IMR-90 (cell line): ENCODE results near the gene ATOH8. TPM values are rescaled to one million over a fixed set of nuclear protein-coding genes. Genes with fewer than 3 reads are reported as not detected.

Experiments
- ATAC-seq: fragments of 200-7000 bp; cut with Tn5 transposase; 2 replicates; pipeline ENCODE4 v1.9.1; 2020; ENCODE audit warnings: low read depth, mild to moderate bottlenecking, moderate library complexity
- BruUV-seq: library from RNA; stranded (reverse); fragments of 400-500 nt; replicated peaks from 2 replicates; lab custom pipeline; 2021; lab: Mats Ljungman, UMichigan
- CTCF ChIA-PET: fragments of 300-600 bp; formaldehyde crosslinking; extraction: SDS; loops from one replicate; lab custom pipeline; 2021; ENCODE audit warnings: antibody characterized with exemption; lab: Yijun Ruan, JAX
- POLR2A ChIA-PET: fragments of 300-600 bp; sonication (Branson Sonifier 250); formaldehyde crosslinking; loops from one replicate; lab custom pipeline; 2022; ENCODE audit warnings: antibody characterized with exemption; ENCODE audit not compliant: unreplicated experiment; lab: Charles Lee
- DNase-seq: peaks from one replicate; pipeline ENCODE4 v3.0.0; 2013
- H2AFZ ChIP-seq: replicated peaks from 2 replicates; pipeline ENCODE3; 2013; ENCODE audit warnings: low read length, mild to moderate bottlenecking; ENCODE audit not compliant: poor library complexity
- H2AK5ac ChIP-seq: 2 replicates; pipeline ENCODE4 v1.6.1; 2013; ENCODE audit warnings: low read depth, low read length, inconsistent platforms
- H2AK9ac ChIP-seq: replicated peaks from 2 replicates; pipeline ENCODE3; 2013; ENCODE audit warnings: mild to moderate bottlenecking, low read depth, low read length, moderate library complexity; ENCODE audit not compliant: poor library complexity
- H2BK120ac ChIP-seq: 2 replicates; pipeline ENCODE4 v1.6.1; 2013; ENCODE audit warnings: low read depth, low read length, inconsistent platforms
- H2BK15ac ChIP-seq: 3 replicates; pipeline ENCODE4 v1.6.1; 2013; ENCODE audit warnings: low read depth, low read length, inconsistent platforms
- H2BK20ac ChIP-seq: 2 replicates; pipeline ENCODE4 v1.6.1; 2013; ENCODE audit warnings: low read depth, mild to moderate bottlenecking, inconsistent platforms, low read length, moderate library complexity
- H2BK5ac ChIP-seq: 2 replicates; pipeline ENCODE4 v1.6.1; 2013; ENCODE audit warnings: mild to moderate bottlenecking, low read depth, low read length, inconsistent platforms; ENCODE audit not compliant: poor library complexity, severe bottlenecking
- H3K14ac ChIP-seq: replicated peaks from 2 replicates; pipeline ENCODE4 v1.6.1; 2013; ENCODE audit warnings: low read depth, low read length, inconsistent platforms
- H3K18ac ChIP-seq: 2 replicates; pipeline ENCODE4 v1.6.1; 2013; ENCODE audit warnings: low read depth, low read length, control low read depth
- H3K23ac ChIP-seq: 2 replicates; pipeline ENCODE4 v1.6.1; 2013; ENCODE audit warnings: low read depth, low read length, inconsistent platforms
- H3K27ac ChIP-seq: 2 replicates; pipeline ENCODE4 v1.5.1; 2013; ENCODE audit warnings: mild to moderate bottlenecking, control low read depth, low read length; ENCODE audit not compliant: insufficient read depth
- H3K27me3 ChIP-seq: 2 replicates; pipeline ENCODE4 v1.6.1; 2013; ENCODE audit warnings: low read length; ENCODE audit not compliant: control insufficient read depth, insufficient read depth
- H3K36me3 ChIP-seq: 2 replicates; pipeline ENCODE4 v1.6.1; 2013; ENCODE audit warnings: low read length, mixed read lengths; ENCODE audit not compliant: control insufficient read depth, insufficient read depth
- H3K4ac ChIP-seq: 2 replicates; pipeline ENCODE4 v1.6.1; 2013; ENCODE audit warnings: low read depth, low read length, inconsistent platforms
- H3K4me1 ChIP-seq: 2 replicates; pipeline ENCODE4 v1.6.1; 2013; ENCODE audit warnings: low read length, mixed read lengths; ENCODE audit not compliant: control insufficient read depth, insufficient read depth
- H3K4me2 ChIP-seq: 2 replicates; pipeline ENCODE4 v1.6.1; 2013; ENCODE audit warnings: low read depth, mild to moderate bottlenecking, control low read depth, low read length, moderate library complexity
- H3K4me3 ChIP-seq: 2 replicates; pipeline ENCODE4 v1.5.1; 2013; ENCODE audit warnings: low read depth, mild to moderate bottlenecking, control low read depth, low read length, moderate library complexity; ENCODE audit not compliant: insufficient read depth
- H3K56ac ChIP-seq: 2 replicates; pipeline ENCODE4 v1.6.1; 2013; ENCODE audit warnings: low read length, inconsistent platforms; ENCODE audit not compliant: insufficient read depth; ENCODE audit errors: extremely low read depth
- H3K79me1 ChIP-seq, 2 experiments: 2 replicates each; pipeline ENCODE4 v1.6.1; 2013; ENCODE audit warnings: low read length in 2 of 2, inconsistent platforms in 1 of 2, low read depth in 1 of 2
- H3K9ac ChIP-seq: 2 replicates; pipeline ENCODE4 v1.6.1; 2013; ENCODE audit warnings: low read depth, low read length, control low read depth
- H3K9me1 ChIP-seq: 2 replicates; pipeline ENCODE4 v1.6.1; 2013; ENCODE audit warnings: low read length, inconsistent platforms; ENCODE audit not compliant: insufficient read depth
- H3K9me3 ChIP-seq: 2 replicates; pipeline ENCODE4 v1.6.1; 2013; ENCODE audit warnings: low read length; ENCODE audit not compliant: control insufficient read depth, insufficient read depth
- H4K20me1 ChIP-seq: 2 replicates; pipeline ENCODE4 v1.6.1; 2013; ENCODE audit warnings: low read length, inconsistent platforms; ENCODE audit not compliant: insufficient read depth
- H4K5ac ChIP-seq: 2 replicates; pipeline ENCODE4 v1.6.1; 2013; ENCODE audit warnings: mild to moderate bottlenecking, low read depth, low read length, control low read depth
- H4K8ac ChIP-seq, 2 experiments: 2 replicates each; pipeline ENCODE4 v1.6.1; 2013; ENCODE audit warnings: low read depth in 2 of 2, low read length in 2 of 2, control low read depth in 1 of 2, inconsistent platforms in 1 of 2
- H4K91ac ChIP-seq: 2 replicates; pipeline ENCODE4 v1.6.1; 2013; ENCODE audit warnings: low read depth, low read length, inconsistent platforms; ENCODE audit not compliant: insufficient read depth
- BHLHE40 ChIP-seq: fragments of 150-350 bp; IDR thresholded peaks from 2 replicates; pipeline ENCODE4 v1.6.1; 2016; ENCODE audit warnings: mild to moderate bottlenecking, low read depth, low read length
- CEBPB ChIP-seq: IDR thresholded peaks from 2 replicates; pipeline ENCODE4 v1.6.1; 2012; ENCODE audit warnings: low read depth, low read length, improper control_type of control experiment
- CHD1 ChIP-seq: IDR thresholded peaks from 2 replicates; pipeline ENCODE4 v1.6.1; 2012; ENCODE audit warnings: low read depth, low read length, improper control_type of control experiment
- FOS ChIP-seq: fragments of 150-350 bp; IDR thresholded peaks from 2 replicates; pipeline ENCODE4 v1.6.1; 2016; ENCODE audit warnings: low read depth, low read length
- MAFK ChIP-seq: IDR thresholded peaks from 2 replicates; pipeline ENCODE4 v1.6.1; 2012; ENCODE audit warnings: low read depth, low read length, improper control_type of control experiment
- MAZ ChIP-seq: IDR thresholded peaks from 2 replicates; pipeline ENCODE4 v1.6.1; 2012; ENCODE audit warnings: low read depth, mild to moderate bottlenecking, low read length, improper control_type of control experiment, moderate library complexity, borderline replicate concordance
- MXI1 ChIP-seq: IDR thresholded peaks from 2 replicates; pipeline ENCODE4 v1.6.1; 2012; ENCODE audit warnings: low read depth, mild to moderate bottlenecking, low read length, moderate library complexity, borderline replicate concordance
- NFE2L2 ChIP-seq: fragments of 150-350 bp; IDR thresholded peaks from 2 replicates; pipeline ENCODE4 v1.6.1; 2016; ENCODE audit warnings: low read depth, mild to moderate bottlenecking, low read length
- POLR2A ChIP-seq: IDR thresholded peaks from 2 replicates; pipeline ENCODE4 v1.6.1; 2012; ENCODE audit warnings: mild to moderate bottlenecking, low read depth, low read length
- RAD21 ChIP-seq: IDR thresholded peaks from 2 replicates; pipeline ENCODE4 v1.6.1; 2012; ENCODE audit warnings: low read length, improper control_type of control experiment
- RCOR1 ChIP-seq: IDR thresholded peaks from 2 replicates; pipeline ENCODE4 v1.6.1; 2012; ENCODE audit warnings: mild to moderate bottlenecking, low read length, improper control_type of control experiment; ENCODE audit not compliant: insufficient replicate concordance
- SMC3 ChIP-seq: fragments of 150-350 bp; IDR thresholded peaks from 2 replicates; pipeline ENCODE4 v1.6.1; 2016; ENCODE audit warnings: low read depth, mild to moderate bottlenecking, antibody characterized with exemption, low read length, moderate library complexity
- WGBS, 2 experiments: methylation state at CpG; one replicate each; pipeline versions ENCODE4 v1.1.5 to v1.1.7; 2013; ENCODE audit warnings: missing lambda C conversion rate in 2 of 2; ENCODE audit not compliant: insufficient read length in 1 of 2; ENCODE audit errors: extremely low coverage in 2 of 2; 5-methylcytosine and 5-hydroxymethylcytosine counted together
- dilution Hi-C: fragments of 300-500 bp; cut with HindIII; formaldehyde crosslinking; loops from one replicate; pipeline ENCODE4 v1.14.3; 2018; ENCODE audit warnings: low sequenced_read_pairs; ENCODE audit not compliant: unreplicated experiment
- in situ Hi-C: fragments of 300-500 bp; cut with MboI; formaldehyde crosslinking; loops from 3 replicates; pipeline ENCODE4 v1.14.3; 2019; ENCODE audit warnings: low sequenced_read_pairs, inconsistent platforms, mixed read lengths
- intact Hi-C: fragments of 100-400 bp; cut with micrococcal nuclease; formaldehyde crosslinking; loops from 2 replicates; pipeline ENCODE4 v1.10.0; 2022
- polyA plus RNA-seq, 3 experiments: library from polyadenylated mRNA; depleted of rRNA; stranded (reverse); fragments of >200 nt; gene quantifications; 2 replicates each; pipeline ENCODE4 v1.2.3, GENCODE V29; 2012; ENCODE audit warnings: low replicate concordance in 1 of 3
- total RNA-seq: library from RNA; depleted of rRNA; stranded (reverse); fragments of >200 nt; gene quantifications from 2 replicates; pipeline ENCODE4 v1.2.3, GENCODE V29; 2012
- TF ChIP-seq, protein P1 (sequence below): fragments of 150-350 bp; IDR thresholded peaks from 2 replicates; pipeline ENCODE4 v1.6.1; 2016; ENCODE audit warnings: low read depth, mild to moderate bottlenecking, low read length, moderate library complexity, borderline replicate concordance
- TF ChIP-seq, protein P2 (sequence below): conservative IDR thresholded peaks from 2 replicates; pipeline ENCODE4 v1.5.1; 2012; ENCODE audit warnings: mild to moderate bottlenecking, low read depth, low read length, improper control_type of control experiment
- TF ChIP-seq, protein P3 (sequence below): fragments of 150-350 bp; IDR thresholded peaks from 2 replicates; pipeline ENCODE4 v1.6.1; 2017; ENCODE audit warnings: mild to moderate bottlenecking, antibody characterized with exemption, low read length, low read depth

The ATOH8 gene
- total and polyA plus RNA-seq, 2 of the 4 experiments (the other 2 are of a cell fraction): 7.9 to 9.0 TPM

DNA sequence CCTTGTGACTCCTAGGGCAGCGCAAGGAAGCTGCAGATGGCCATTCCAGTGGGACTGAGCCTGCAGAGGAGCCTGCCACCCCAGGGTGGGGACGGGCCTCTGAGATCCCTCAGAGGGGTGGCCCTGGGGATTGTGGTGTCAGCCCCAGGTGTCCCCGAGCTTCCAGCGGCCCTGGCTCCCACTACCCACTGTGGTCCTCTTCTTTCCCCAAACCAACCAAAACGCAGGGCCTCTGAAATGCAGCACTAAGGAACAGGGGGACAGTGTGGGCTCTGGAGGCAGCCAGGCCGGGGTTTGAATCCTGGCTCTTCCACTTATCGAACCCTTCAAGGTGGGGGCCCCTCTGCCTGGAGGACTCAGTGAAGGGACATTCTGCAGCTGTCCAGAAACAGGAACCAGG is 32.7 kb downstream of the ATOH8 start:
- H3K9ac ChIP-seq: no peak overlapping the region
- peak overlapping the region; percentile 49; the same call in 1 of the 2 replicates for H2AK5ac ChIP-seq
- H3K9me3 ChIP-seq: no peaks in the 10 kb centered on the region
- TF ChIP-seq, protein P1, sequence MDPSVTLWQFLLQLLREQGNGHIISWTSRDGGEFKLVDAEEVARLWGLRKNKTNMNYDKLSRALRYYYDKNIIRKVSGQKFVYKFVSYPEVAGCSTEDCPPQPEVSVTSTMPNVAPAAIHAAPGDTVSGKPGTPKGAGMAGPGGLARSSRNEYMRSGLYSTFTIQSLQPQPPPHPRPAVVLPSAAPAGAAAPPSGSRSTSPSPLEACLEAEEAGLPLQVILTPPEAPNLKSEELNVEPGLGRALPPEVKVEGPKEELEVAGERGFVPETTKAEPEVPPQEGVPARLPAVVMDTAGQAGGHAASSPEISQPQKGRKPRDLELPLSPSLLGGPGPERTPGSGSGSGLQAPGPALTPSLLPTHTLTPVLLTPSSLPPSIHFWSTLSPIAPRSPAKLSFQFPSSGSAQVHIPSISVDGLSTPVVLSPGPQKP: no peak
- TF ChIP-seq NFE2L2 (no peak), RAD21 (no peak), SMC3 (no peak), BHLHE40 (no peak), POLR2A (no peak), MXI1 (no peak), MAZ (no peak), RCOR1 (no peak), CEBPB (no peak), CHD1 (no peak), MAFK (no peak), FOS (no peak)
- TF ChIP-seq, protein P2, sequence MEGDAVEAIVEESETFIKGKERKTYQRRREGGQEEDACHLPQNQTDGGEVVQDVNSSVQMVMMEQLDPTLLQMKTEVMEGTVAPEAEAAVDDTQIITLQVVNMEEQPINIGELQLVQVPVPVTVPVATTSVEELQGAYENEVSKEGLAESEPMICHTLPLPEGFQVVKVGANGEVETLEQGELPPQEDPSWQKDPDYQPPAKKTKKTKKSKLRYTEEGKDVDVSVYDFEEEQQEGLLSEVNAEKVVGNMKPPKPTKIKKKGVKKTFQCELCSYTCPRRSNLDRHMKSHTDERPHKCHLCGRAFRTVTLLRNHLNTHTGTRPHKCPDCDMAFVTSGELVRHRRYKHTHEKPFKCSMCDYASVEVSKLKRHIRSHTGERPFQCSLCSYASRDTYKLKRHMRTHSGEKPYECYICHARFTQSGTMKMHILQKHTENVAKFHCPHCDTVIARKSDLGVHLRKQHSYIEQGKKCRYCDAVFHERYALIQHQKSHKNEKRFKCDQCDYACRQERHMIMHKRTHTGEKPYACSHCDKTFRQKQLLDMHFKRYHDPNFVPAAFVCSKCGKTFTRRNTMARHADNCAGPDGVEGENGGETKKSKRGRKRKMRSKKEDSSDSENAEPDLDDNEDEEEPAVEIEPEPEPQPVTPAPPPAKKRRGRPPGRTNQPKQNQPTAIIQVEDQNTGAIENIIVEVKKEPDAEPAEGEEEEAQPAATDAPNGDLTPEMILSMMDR: no peak
- TF ChIP-seq, protein P3, sequence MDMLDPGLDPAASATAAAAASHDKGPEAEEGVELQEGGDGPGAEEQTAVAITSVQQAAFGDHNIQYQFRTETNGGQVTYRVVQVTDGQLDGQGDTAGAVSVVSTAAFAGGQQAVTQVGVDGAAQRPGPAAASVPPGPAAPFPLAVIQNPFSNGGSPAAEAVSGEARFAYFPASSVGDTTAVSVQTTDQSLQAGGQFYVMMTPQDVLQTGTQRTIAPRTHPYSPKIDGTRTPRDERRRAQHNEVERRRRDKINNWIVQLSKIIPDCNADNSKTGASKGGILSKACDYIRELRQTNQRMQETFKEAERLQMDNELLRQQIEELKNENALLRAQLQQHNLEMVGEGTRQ: no peak
- no peak overlapping the region for H3K18ac ChIP-seq
- H3K79me1 ChIP-seq: peaks cover 0 to 11% of the 10 kb centered on the region in 2 experiments; a peak in 3 of 4 replicates
- 93% methylated on average over 3 of the region's 7 CpGs; no CpG with 5 or more reads in 1 of the 2 experiments for WGBS, 2 experiments
- H4K91ac ChIP-seq: no peak overlapping the region
- H2BK15ac ChIP-seq: no peak overlapping the region
- H4K20me1 ChIP-seq: no peaks in the 10 kb centered on the region; the same call in 1 of the 2 replicates
- H2BK20ac ChIP-seq: no peak overlapping the region
- peaks cover 9% of the 10 kb centered on the region; the same call in 1 of the 2 replicates for H3K4me1 ChIP-seq
- DNase-seq (no peak), ATAC-seq (no peak)
- H3K14ac ChIP-seq: no peak overlapping the region
- H4K8ac ChIP-seq: no peak overlapping the region
- in situ Hi-C loops: no loop called here
- H3K9me1 ChIP-seq: peaks cover 18% of the 10 kb centered on the region
- H3K4me2 ChIP-seq: no peak overlapping the region
- ChIA-PET CTCF (no interaction called here), POLR2A (no interaction called here)
- H2BK5ac ChIP-seq: no peak overlapping the region
- H2AK9ac ChIP-seq: no peak overlapping the region
- peak overlapping the region; percentile 31; the same call in 1 of the 2 replicates for H3K4ac ChIP-seq
- dilution Hi-C loops: no loop called here
- no peaks in the 10 kb centered on the region for H3K27me3 ChIP-seq
- H4K5ac ChIP-seq: no peak overlapping the region
- no peak overlapping the region for H2AFZ ChIP-seq
- no peak overlapping the region for H3K56ac ChIP-seq
- no peak overlapping the region; the same call in 1 of the 2 replicates for H2BK120ac ChIP-seq
- no TSS peak for BruUV-seq
- H3K36me3 ChIP-seq: peaks cover 27% of the 10 kb centered on the region
- H3K27ac ChIP-seq: no peak overlapping the region
- intact Hi-C loops: no loop called here
- H3K23ac ChIP-seq: no peak overlapping the region
- H3K4me3 ChIP-seq: no peak overlapping the region
